Left ventricle myocardium superior (tissue), 1 donor: ENCODE results near the gene RAB3GAP1. TPM values are rescaled to one million over a fixed set of nuclear protein-coding genes. Genes with fewer than 3 reads are reported as not detected.
A peak's percentile ranks its signal among the peaks of the same experiment; 100 is the strongest.

Experiments
- ATAC-seq: fragments of 200-7000 bp; cut with Tn5 transposase; one replicate; pipeline ENCODE4 v1.9.1; 2020; ENCODE audit warnings: mild to moderate bottlenecking, moderate library complexity
- DNase-seq: peaks from one replicate; pipeline ENCODE4 v3.0.0-alpha.2; 2020
- intact Hi-C: fragments of 100-400 bp; cut with micrococcal nuclease; formaldehyde crosslinking; loops from one replicate; pipeline ENCODE4 v1.11.0; 2022
- total RNA-seq: library from RNA; stranded (reverse); fragmentation: NEBNext Ultra II Directional; extraction: Animal tissue kit (Norgen Biotek cat#: 25700); gene quantifications from one replicate; pipeline ENCODE4 v1.2.1, GENCODE V29; 2021
- donor health status: DM: no; HTN: yes; CAD: no; lungs with severe emphysema.

Gene RAB3GAP1
- total RNA-seq, 1 donor from 2014 or later, result 53.2 TPM

- DNase-seq (no peak), ATAC-seq (no peak)
- intact Hi-C loops, result no loop called here
These were observed 98.6 kb downstream of the RAB3GAP1 start for GRCh38 chr2:135150725-135151124.

DNA sequence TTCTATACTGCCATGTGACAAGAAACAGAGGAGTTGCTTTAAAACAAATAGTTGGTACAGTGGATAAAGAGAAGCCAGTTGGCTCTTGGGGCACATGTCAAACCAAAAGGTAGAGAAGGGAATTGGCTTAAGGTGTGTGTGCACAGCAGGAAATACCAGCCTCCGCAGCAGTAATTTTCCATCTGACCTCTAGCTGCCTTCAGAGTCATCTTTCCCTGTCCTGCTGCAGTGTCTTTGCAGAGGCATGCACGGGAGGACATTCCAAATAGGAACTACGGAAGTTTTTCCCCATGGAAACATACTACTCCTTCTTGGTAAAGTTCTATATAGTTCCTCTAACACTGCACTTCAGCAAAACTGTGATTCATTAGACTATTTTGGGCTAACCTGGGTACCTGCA is 99.5 kb downstream of the RAB3GAP1 start:
- intact Hi-C loops, result no loop called here
- no peak for DNase-seq
- peak; percentile 74 for ATAC-seq

DNA sequence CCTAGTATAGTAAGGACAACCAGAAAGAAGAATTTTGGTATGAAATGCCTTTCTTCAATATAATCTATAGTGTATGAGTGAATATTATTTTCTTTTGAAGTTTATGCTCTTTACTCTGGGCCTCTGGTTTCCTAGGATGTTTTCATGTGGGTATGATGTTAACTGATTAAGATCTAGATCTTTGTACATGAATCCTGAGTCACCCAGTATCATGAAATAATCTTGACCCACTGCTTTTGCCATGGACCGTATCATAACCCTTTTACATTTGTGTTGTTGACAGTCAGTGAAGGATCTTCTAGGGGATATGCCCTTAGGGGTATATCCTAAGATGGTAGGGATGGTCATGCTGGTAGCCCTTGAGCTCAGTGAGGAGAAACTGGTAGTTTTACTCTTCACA is 100.3 kb downstream of the RAB3GAP1 start:
- ATAC-seq (no peak), DNase-seq (no peak)
- intact Hi-C loops, result no loop called here

DNA sequence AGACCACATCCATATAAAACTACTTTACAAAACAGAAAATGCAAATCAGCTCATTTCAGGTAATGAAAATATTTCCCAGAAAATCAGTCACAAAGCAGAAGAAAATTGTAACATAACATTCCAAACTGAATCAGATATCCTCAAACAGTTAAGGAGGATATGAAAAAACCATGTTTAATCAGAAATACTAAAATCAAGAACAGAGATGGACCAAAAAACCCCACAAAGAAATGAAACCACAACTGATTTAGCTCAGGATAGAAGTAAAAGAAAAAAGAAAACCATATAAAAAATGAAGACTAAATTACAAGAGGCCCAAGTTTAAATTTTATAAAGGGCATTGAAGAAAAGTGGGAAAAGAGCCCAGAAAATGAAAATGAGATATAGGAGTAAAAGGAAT is 102.9 kb downstream of the RAB3GAP1 start:
- no peak for DNase-seq
- ATAC-seq, result no peak
- intact Hi-C loops, result no loop called here

DNA sequence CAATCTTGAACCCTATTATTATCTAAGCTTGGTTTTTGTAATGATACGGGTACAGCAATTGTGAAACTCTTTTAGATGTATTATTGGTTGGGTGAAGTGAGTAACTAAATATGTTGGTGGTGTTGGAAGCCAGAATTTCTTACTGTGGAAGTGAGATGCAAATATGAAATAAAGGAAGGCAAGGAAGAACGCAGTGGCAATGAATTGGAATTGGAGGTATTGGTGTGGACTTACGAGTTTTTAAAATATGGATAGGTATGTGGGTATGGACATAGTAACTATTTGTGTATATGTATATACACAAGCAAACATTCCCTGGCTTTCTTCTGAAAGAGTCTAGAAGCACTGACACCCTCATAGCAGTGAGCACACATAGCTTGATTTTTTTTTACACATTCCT is 105.8 kb downstream of the RAB3GAP1 start:
- ATAC-seq (no peak), DNase-seq (no peak)
- intact Hi-C loops, result no loop called here

GRCh38 chr2:135159191-135159590 is 107.1 kb downstream of the RAB3GAP1 start:
- intact Hi-C loops, result no loop called here
- ATAC-seq, result no peak
- no peak for DNase-seq

DNA sequence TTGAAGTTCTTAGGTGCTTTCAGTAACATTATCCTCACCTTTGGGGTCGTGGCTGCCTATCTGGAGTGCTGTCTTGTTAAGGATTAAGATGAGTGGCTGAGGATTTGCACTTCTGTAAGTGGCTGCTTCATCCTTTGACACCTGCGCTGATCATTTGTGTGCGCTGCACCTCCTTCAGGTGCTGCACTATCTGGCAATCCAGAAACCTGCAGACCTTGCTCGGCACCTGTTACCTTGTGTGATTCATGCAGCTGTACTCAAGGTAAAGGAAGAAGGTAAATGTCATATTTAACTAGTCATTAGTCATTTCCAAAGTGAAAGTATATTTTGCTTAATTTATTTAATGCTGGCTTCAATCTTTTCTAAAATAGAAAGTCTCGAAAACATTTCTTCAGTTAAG is 110.3 kb downstream of the RAB3GAP1 start:
- ATAC-seq (no peak), DNase-seq (no peak)
- intact Hi-C loops, result no loop called here

- no peak for ATAC-seq
These were observed 110.7 kb downstream of the RAB3GAP1 start for GRCh38 chr2:135162786-135163185.

GRCh38 chr2:135163306-135163705 is 111.2 kb downstream of the RAB3GAP1 start:
- no peak for ATAC-seq
- intact Hi-C loops, result no loop called here
- no peak for DNase-seq

More at GRCh38 chr2:135162786-135163185, 110.7 kb downstream of the RAB3GAP1 start:
- intact Hi-C loops, result no loop called here
- DNase-seq, result no peak

- ATAC-seq, result no peak
- intact Hi-C loops, result no loop called here
These were observed 111.8 kb downstream of the RAB3GAP1 start for GRCh38 chr2:135163901-135164300.

DNA sequence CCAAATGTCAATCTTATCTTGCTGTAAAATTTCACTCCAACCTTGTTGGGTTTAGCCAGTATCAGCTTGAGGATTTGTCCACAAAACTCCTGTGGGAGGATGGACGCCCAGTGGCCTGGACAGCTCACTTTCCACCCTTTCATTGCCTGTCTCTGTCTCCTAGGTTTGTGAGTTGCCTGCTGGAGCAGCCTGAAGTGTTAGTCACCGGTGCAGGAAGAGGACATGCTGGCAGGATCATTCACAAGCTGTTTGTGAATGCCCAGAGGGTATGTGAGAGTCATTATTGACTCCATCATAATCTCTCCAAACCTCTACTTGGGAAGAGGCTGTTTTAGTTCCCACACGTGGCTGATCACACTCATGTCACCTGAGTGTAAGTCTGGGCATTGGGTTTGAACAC is 112.3 kb downstream of the RAB3GAP1 start:
- ATAC-seq, result no peak
- intact Hi-C loops, result no loop called here
- DNase-seq, result no peak

More at GRCh38 chr2:135163901-135164300, 111.8 kb downstream of the RAB3GAP1 start:
- DNase-seq, result no peak

DNA sequence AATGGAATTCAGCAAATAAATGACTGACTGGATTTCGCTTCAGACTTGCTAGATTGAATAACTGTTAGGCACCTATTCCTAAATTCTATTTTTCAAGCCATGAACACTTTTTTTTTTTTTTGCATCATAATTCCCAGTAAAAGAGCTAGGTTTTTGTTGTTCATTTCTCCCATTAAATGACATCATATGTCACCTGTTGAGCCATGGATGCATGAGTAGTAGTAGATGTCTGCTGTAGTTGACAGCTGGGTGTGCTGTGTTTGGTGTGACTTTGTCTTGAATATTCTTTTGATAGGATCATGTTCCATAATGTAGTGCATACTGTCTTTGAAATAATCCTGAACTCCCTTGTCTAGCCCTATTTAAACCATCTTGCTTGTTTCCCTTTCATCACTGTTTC is 115.2 kb downstream of the RAB3GAP1 start:
- ATAC-seq (no peak), DNase-seq (no peak)
- intact Hi-C loops, result no loop called here

DNA sequence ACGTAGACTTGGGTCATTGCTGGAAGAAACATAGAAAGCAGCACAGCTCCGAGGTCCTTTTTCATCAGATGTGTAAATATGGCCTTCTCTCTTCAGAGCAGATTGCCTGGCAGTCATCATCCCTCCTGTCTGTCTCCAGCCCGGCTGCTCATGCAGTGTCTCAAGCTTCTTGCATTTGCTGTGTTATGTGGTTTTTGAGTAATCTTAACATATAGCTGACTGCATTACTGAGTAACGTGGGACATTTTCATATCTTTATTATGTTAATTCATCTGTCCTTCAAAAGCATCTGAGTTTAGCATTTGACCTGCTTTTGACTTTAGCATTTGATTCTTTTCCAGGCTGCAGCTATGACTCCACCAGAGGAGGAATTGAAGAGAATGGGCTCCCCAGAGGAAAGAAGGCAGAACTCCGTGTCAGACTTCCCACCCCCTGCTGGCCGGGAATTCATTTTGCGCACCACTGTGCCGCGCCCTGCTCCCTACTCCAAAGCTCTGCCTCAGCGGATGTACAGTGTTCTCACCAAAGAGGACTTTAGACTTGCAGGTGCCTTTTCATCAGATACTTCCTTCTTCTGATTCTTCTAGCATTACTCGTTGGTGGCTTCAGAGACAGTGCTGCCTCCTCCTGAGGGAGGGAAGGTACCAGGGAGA is 116.2 kb downstream of the RAB3GAP1 start:
- intact Hi-C loops, result no loop called here
- ATAC-seq, result no peak
- no peak for DNase-seq

GRCh38 chr2:135169900-135170753 is 118.0 kb downstream of the RAB3GAP1 start:
- no peak for DNase-seq
- ATAC-seq, result no peak
- intact Hi-C loops, result no loop called here

GRCh38 chr2:135174049-135174809 is 122.1 kb downstream of the RAB3GAP1 start:
- ATAC-seq (peak; percentile 11), DNase-seq (no peak)
- intact Hi-C loops, result no loop called here

DNA sequence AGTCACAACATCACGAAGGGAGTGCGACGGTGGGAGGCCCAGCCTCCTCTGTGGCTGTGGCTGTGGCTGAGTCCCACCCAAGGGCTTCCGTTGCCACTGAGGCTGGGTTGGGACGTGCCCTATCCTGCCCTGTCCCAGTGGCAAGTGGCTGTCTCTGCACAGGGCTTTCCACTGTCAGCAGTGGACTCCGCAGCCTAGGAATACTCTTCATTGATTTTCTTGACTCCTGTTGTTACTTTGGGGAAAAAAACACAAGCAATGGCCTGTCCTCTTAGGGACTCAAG is 122.7 kb downstream of the RAB3GAP1 start:
- ATAC-seq, result no peak
- intact Hi-C loops, result no loop called here

GRCh38 chr2:135175177-135175576 is 123.1 kb downstream of the RAB3GAP1 start:
- intact Hi-C loops, result no loop called here
- DNase-seq (no peak), ATAC-seq (no peak)

More for the DNA sequence above, 122.7 kb downstream of the RAB3GAP1 start:
- DNase-seq, result no peak

DNA sequence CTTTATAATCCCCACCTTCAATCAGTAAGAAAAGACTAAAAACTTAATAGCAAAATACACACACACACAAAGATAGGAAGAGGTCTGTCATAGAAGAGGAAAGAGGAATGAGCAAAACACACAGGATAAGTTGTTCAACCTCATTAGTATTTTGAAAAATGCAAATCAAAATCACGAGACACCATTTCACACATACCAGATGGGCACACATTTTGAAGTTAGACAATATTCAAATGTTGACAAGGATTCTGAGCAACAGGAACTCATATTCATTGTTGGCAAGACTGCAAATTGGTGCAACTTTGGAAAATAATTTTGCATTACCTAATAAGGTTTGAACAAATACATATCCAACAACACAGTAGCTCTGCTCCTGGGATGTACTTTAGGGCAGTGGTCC is 127.6 kb downstream of the RAB3GAP1 start:
- ATAC-seq, result no peak
- no peak for DNase-seq
- intact Hi-C loops, result no loop called here

DNA sequence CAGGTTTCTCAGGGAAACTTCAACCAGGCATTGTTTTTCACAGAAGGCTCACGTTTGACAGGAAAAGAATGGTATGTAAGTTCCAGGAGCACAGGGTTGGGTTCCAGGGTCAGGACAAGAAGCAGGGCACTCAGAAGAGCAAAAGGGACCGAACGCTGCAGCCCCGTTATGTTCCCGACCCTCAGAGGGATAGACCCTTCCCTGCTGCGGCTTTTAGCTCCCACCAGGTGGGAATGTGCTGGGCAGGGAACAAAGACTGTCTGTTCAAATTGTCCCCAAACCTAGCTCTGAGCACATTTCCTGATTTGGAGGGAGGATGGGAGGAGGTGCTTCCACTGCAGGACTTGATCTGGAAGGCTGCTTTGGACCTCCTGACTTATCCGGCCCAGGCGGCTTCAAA is 130.1 kb downstream of the RAB3GAP1 start:
- DNase-seq, result no peak
- no peak for ATAC-seq
- intact Hi-C loops, result no loop called here

GRCh38 chr2:135182601-135183000 is 130.5 kb downstream of the RAB3GAP1 start:
- intact Hi-C loops, result no loop called here
- DNase-seq, result no peak
- no peak for ATAC-seq
